GM18873 (cell line): ENCODE results near the gene CCL22.
"Not testable (repeated sequence)": the region's sequence is repeated elsewhere in the genome, so short reads cannot be mapped to it uniquely, and the experiment has no call there.

ENCODE experiments used
- ATAC-seq: cut with Tn5 transposase; IDR thresholded peaks from one replicate; pipeline ENCODE4 v1.9.1; 2021; ENCODE audit warnings: mild to moderate bottlenecking, moderate library complexity, moderate number of reproducible peaks; ENCODE audit not compliant: unreplicated experiment, low FRiP score

CCL22 gene

DNA sequence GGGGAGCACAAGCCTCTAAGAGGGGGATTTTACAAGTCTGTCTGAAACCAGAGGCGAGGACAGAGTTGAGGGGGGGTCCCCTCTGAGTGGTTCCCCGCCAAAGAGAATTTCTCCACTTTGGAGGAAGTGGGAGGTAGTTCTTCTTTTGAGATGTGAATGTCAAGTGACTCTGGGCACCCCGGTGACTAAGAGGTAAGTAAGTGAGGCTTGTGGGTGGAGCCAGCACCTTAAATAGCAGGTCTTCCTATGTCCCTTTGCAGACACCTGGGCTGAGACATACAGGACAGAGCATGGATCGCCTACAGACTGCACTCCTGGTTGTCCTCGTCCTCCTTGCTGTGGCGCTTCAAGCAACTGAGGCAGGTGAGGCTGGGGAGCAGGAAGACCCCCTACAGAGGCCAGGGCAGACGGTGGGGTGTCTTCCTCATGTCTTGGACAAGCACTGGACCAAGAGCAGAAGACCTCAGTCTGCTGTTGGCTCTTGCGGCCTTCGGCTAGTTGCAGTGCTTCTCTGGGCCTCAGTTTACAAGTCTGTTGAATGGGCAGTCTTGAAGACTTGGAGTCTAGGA lies at the start of gene CCL22:
TSS of gene CCL22 (plus strand) at position 257 of the 569 bp plus-strand sequence. CDS start at position 291, 34 bp downstream.
- ATAC-seq = no peak

DNA sequence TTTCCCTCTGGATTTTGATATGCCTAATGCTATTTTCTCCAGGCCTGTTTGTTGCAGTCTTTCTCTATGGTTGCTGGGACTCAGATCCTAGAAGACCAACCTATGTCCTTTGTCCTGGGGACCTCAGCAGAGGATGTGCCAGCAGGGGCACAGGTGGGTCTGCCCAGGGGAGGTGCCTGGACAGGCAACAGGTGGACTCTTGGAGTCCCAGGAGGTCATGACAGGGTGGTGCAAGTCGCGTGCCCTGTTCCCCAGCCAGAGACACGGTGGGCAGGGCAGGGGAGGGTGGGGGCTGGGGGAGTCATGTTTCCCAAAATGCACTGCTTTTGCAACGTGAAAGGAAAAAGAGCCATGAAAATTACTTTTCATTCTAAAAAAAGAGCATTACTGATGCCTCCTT lies 47.8 kb upstream of the CCL22 start:
- no peak for ATAC-seq

DNA sequence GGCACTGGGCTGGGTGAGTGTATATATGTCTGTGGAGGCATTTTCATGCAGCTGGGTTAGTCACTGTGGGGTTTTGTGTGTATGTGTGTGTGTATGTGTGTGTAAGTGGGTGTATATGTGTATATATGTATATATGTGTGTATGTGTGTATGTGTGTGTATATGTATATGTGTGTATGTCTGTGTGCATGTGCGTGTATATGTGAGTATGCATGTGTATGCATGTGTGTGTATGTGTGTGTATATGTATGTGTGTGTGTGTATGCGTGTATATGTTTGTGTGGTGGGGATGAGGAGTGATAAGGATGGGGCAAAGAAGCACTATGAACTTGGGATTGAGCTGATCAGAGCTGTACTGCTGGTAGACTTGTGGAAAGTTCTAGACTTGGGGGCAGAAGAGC lies 45.1 kb upstream of the CCL22 start:
- ATAC-seq = no peak

GRCh38 chr16:57314161-57314785 lies 44.3 kb upstream of the CCL22 start:
- ATAC-seq = no peak

DNA sequence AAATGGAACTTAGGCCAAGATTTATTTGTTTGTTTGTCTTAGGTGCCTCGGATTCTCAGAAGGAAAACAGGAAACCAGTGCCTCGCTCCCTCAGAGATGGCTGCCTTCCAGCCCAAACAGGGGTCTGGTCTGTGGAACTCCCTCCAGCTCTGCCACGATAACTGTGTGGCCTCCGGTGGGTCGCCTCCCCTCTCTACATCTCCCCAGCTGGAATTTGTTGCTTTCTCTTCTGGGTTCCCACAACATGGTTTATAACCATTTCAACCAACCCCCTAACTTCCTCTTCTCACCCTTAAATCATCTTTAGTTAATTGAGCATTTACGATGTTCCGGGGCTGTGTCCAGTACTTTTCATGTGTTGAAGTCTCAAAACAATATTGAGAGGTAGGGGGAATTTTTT lies 43.2 kb upstream of the CCL22 start:
- ATAC-seq = no peak

- no peak for ATAC-seq
Observed at GRCh38 chr16:57316390-57317017, 42.1 kb upstream of the CCL22 start.

- ATAC-seq = no peak
Observed at GRCh38 chr16:57318240-57318970, 40.2 kb upstream of the CCL22 start.

- ATAC-seq = no peak
Observed at GRCh38 chr16:57319646-57320045, 38.9 kb upstream of the CCL22 start.

- ATAC-seq = no peak
Observed at GRCh38 chr16:57324749-57325148, 33.8 kb upstream of the CCL22 start.

- no peak for ATAC-seq
Observed at GRCh38 chr16:57325458-57325857, 33.1 kb upstream of the CCL22 start.

- no peak for ATAC-seq
Observed at GRCh38 chr16:57329718-57330327, 28.8 kb upstream of the CCL22 start.

DNA sequence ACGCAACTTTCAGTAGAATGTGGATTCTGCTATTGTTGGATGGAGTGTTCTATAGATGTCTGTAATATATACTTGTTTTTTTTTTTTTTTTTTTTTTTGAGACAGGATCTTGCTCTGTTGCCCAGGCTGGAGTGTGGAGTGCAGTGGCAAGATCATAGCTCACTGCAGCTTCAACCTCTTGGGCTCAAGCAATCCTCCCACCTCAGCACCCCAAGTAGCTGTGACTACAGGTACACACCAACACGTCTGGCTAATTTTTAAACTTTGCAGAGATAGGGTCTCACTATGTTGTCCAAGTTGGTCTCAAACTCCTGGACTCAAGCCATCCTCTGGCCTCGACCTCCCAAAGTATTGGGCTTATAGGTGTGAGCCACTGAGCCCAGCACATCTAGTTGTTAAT lies 27.2 kb upstream of the CCL22 start:
- no peak for ATAC-seq

DNA sequence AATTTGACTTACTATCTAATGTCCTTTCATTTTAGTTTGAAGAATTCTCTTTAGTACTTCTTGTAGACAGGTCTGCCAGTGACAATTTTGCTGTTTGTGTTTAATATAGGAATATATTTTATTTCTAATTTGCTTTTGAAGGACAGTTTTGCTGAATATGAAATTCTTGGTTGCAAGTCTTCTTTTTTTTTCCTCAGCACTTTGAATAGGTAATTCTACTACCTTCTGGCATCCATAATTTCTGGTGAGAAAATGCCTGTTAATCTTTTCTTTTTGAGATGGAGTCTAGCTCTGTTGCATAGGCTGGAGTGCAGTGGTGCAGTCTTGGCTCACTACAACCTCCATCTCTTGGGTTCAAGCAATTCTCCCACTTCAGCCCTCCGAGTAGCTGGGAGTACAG lies 25.2 kb upstream of the CCL22 start:
- ATAC-seq = no peak

DNA sequence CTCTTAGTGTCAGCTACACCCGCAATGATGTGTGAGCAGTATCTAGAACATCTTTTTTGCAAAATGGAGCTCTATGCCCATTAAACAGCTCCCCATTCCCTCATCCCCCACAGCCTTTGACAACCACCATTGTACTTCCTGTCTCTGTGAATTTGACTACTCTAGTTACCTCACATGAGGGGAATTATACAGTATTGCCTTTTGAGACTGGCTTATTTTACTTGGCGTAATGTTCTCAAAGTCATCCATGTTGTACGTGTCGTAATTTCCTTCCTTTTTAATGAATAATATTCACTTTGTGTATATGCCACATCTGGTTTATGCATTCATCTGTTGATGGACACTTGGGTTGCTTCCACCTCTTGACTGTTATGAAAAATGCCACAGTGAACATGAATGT lies 23.2 kb upstream of the CCL22 start:
- no peak for ATAC-seq

- no peak for ATAC-seq
Observed at GRCh38 chr16:57341062-57341440, 17.5 kb upstream of the CCL22 start.

DNA sequence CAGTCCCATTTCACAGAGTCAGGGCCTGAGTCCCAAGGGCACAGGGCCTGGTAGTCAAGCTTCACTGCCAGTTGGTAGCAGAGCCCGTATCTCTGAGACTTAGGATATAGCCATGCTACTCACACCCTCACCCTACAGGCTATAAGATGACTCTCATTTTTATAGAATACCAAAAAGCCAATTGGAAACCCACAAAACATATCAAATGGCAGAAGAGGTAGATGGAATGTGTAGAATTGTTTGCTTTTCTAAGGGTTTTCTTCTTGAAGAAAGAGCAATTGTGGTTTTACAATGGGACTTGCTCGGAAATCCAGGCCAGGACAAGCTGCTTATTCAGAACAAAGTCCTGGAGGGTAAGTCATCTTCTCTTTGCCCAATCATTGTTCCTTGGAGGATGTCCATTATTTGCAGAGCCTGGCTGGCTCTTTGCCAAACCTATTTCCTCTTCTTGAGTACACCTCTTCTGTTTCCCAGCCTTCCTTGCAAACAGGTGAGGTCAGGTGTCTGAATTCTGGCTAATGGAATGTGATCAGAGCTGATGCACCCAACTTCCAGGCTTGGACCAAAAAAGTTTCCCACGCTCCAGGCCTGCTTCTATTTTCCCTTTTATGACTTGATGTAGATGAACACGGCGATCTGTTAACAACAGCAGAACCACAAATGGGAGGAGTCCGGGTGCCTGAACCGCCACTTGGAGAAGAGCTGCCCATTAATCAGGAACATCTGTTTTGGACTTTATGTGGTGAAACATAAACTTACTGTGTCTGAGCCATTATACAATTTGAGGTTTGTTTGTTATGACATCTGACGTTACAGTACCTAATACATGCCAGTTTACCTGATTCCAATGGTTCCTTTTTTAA lies 16.9 kb upstream of the CCL22 start:
- ATAC-seq = no peak

- not testable (repeated sequence) for ATAC-seq
Observed at GRCh38 chr16:57342606-57343005, 16.0 kb upstream of the CCL22 start.

DNA sequence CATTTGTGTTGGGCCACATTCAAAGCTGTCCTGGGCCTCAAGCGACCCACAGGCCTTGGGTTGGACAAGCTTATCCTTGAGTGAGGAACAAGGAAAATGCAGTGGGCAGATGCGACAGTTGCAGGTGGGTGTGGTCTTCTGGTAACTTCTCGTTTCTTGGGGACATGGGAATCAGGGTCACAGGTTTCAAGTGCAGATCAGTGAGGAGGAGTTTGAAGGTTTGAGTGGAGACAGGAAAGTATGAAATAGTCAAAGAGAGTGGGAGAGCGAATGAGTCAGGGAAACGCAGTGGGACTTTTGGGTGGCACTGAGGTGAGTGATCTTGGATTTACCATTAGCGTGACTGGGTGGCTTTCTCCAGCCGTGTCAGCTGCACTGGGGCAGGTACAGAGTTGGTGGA lies 15.4 kb upstream of the CCL22 start:
- ATAC-seq = no peak

- not testable (repeated sequence) for ATAC-seq
Observed at GRCh38 chr16:57344094-57344493, 14.5 kb upstream of the CCL22 start.

- ATAC-seq = no peak
Observed at GRCh38 chr16:57345021-57345420, 13.6 kb upstream of the CCL22 start.
